ENCODE results near the gene LRRC32.

Gene LRRC32

DNA sequence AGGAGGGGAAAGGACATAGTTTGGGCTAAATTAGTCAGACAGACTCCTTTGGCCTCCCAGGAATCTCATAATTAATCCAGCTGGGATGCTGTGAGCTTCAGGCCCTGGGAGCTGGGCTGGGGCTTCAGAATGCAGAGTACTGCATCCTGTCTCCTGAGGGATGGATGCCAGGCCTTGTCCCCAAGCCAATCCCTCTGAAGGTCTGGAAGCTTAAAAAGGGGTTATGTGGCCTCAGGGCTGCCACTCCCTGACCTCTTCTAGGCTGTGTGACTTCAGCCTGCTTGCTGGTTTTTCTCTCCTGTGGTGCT is 6.9 kb upstream of the LRRC32 start:
- no peak for DNase-seq

DNA sequence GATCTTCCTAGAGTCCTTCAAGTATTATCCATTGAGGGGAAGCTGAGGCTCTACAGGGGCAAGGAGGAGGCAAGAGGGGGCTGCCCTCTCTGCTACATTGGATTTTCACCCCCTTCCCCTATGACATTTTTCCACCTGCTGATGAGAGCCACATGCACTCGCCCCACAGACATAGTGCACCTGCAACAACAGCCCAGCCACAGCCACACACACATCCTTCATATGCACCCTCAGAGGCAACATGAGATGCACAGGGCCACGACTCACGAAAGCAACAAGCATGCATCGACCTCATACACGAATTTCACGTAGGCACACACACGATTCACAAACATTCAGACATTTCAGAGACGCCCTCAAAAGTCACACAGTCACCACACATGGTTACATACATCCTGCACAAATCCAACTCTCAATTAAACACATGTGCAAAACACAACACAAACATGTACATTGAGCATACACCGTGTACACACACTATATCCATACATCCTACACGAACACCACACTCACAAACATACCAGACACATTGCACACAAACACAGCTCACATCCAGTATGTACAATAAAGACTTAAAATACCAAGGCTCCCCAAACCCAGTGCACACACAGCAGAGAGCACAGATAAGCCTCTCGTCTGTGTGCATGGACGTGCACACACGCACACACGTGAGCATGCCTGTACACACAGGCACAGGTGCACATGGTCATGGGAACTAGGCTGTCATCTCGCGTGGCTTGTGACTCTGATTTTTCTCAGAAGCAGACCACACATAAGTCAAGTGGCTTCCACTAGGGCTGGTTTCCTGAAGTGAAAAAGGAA is 6.3 kb upstream of the LRRC32 start:
- no peak for DNase-seq

DNA sequence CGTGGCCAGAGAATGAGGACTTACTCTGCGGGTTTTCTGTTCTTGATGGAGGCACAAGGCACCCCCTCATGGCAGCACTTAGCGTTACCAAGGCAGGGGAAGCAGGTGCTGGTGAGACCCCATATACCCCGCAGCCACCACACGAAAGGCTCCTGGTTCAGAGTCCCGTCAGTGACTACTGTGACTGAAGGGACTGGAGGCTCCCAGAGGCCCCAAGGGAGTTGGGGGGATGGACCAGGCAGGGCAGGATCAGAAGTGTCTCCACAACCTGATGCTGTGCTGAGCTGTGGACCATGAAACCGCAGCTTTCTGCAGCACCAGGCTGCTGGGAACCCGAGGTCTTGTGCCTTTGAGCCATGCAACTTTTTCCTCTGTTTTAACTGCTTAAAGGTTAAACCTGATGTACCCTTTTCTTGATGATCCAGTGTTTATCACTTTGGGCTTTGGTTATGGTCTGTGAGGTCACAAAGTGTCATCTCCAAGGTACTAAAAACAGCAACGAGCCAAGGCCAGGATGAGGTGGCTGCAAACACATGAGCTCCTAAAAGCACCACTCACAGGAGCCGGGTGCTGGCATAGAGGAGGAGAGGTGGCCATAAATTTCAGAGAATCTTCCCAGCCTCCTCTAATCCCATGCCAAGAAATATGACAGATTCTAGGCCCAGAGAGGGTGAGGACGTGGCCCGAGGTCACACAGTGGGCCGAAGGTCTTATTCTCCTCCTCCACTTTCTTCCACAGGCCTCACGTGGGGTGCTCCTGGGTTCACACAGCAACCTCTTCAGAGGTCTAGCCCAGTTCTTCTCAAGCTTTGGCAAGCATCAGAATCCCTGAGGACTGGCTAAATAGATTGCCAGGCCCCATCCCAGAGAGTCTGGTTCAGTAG is 4.2 kb upstream of the LRRC32 start:
- no peak for DNase-seq

DNA sequence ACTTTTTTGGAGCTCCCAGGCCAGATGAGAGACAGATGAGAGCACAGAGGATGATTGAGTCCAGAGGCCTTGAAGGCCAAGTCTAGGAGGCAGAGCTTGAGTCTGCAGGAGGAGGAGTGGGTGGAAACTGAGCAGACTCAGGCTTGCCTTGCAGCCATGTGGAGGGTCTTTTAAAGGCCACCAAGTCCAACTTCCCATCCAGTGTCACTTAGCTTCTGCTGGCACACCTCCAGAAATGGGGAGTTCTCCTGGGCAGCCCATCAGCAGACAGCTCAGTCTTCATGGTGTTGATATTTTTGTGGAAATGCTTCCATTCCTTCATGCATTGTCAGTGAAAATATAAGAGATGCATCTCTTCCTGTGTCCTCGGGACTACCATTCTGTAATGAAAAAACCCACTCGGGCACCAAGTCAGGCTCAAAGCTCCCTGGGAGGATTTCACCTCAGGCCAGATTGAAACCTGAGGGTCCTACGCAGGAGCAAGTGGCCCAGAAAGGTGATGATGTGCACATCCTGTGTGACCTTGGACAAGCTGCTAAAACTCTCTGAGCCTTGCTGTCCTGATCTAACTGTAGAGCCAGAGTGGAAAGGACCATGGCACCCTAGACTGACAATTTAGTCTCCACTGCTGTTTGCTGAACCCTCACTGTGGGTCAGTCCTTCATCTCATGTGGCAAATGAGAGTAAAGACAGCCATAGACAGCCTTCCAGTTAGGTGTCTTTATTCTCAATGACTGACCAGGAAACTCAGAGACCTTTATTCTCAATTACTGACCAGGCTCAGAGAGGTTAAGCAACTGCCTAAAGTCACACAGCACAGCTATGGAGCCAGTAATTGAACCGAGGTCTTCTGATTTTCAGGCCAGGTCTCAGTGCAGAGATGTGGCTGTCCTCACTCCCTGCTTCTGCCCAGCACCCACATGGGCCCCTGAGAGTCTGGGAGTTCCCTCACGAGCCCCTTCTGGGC is 2.9 kb upstream of the LRRC32 start:
- DNase-seq, result no peak

DNA sequence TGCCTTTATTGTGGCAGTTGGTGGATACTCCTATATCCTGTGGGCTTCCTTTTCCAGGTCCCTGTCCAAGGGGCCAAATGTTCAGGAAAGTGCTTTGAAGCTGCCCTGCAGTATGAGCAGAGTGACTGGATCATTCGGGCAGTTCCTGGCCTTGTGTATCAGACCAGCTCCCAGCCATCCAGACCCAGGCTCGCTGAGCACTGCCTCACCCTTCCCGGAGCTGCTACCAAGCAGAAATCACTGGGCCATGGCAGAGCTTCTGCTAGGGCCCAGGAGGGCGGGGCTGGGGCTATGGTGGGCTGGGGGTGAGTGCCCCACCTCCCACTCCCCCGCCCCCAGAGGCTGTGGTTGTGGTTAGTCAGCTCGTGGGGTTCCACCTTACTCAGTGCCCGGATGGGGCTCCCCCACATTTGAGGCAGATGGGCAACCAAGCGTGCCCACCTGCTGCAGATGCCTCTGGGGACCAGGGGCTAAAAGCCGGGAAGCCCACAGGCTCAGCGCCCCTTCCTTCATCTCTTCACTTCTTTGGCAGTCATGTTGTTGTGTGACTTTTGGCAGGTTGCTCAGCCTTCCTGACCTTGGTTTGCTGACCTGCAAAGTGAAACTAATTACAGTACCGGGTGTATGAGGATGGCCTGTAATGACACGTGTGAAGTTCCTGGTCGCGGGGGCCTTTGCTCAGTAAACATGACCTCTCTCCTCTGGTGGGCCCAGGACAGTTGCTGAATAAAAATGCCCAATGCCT is 2.1 kb upstream of the LRRC32 start:
- peak; percentile 38 for DNase-seq

DNA sequence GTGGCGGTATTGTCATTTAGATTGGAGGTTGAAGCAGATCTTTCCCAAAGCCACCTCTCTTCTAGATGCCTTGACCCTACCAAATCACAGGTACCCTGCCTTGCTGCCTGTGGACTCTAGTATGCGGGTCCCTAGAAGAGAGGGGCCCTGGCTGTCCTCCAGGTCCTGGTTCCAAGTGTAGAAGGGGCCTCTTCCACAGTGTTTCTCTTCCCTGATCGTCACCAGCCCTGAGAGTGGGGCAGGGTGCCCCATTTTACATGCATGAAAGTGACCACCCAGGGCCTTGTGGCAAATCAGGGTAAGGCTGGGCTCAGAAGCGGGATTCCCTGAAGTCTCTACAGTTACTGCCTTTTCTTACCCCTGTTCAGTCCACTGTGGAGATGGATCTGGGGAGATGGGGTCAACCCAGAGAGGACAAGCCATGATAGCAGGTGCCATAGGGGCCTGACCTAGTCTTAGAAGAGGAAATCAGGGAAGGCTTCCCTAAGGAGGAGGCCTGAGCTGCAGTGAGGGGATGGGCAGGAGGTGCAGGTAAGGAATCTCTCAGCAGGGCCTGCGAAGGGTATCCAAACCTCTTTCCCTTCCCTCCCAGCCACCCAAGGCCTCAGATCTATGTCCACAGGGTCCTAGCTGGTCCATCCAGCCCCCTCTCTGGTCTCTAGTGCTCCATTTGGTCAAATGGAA is 1.2 kb upstream of the LRRC32 start:
- no peak for DNase-seq

DNA sequence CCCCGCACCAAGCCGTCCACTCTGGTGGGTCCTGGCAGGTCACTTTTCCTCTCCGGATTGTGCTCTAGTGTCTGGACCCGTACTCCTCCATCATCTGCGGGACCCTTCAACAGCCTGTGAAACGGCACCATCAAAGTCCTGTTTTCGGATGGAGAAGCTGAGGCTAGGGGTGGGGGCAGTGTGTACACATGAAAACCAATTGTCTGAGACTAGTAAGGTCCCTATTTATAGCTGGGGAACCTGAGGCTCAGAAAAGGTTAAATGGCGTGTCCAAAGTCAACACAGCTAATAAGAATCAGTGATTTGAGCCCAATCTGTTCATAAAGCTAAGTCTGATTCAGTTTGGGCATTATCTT is 668 bp upstream of the LRRC32 start:
- no peak for DNase-seq

DNA sequence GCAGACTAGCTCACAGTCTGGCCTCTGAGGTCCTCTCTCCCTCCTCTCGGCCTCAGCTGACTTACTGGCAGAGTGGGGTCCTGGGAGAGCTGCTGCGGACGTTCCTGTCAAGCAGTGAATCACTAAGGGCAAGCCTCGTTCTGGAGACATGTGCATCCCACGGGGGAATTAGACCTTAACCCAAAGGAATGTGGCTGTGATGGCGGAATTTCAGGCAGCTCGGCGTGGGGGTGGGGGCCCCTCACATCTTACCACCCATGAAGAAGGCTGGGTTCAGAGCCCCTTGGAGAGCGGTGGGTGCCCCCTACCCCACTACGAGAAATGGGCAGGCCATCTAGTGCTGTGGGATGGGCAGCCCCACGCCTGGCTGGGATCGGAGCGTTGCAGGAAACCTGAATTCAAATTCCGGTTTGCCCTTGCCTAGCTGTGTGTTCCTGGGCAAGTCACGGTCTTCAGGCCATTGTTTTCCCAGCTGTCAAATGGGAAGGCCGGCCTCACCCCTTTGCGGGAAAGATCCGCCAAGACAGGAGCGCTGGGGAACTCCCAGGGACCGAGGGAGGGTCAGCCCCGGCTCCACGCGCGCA is 554 bp downstream of the LRRC32 start:
- no peak for DNase-seq

DNA sequence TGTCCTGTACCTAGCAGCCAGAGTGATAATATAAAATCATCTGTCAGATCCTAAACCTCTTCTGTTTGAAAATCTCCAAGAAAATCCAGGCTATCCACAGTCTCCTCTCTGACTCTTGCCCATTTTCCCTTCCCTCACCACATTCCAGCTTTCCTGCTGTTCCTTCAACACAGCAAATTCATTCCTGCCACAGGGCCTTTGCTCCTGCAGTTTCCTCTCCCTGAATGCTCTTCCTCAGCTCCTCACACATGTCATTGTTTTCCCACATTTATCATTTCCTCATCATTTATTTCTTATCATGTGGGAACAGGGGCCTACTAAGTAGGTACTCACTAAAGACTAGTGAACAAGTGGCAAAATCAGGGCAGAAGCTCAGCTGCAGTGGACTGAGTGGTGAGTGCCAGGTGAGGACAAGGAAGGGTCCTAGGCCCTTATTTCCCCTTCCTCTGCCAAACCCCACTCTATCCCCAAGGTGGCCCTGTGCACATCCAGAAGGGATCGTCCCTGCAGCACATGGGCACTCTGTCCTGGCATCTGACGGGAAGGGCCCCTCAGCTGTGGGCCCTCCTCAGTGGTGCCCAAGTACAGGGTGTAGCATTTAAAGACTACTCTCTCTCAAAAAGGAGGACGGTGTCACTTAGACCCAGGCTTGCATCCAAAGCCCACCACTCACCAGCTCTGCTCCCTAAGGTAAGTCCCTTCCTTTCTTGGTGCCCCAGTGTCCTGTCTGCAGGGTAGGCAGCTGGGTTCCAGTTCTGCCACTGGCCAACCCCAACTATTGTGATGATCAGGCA is 2.0 kb downstream of the LRRC32 start:
- DNase-seq, result no peak

DNA sequence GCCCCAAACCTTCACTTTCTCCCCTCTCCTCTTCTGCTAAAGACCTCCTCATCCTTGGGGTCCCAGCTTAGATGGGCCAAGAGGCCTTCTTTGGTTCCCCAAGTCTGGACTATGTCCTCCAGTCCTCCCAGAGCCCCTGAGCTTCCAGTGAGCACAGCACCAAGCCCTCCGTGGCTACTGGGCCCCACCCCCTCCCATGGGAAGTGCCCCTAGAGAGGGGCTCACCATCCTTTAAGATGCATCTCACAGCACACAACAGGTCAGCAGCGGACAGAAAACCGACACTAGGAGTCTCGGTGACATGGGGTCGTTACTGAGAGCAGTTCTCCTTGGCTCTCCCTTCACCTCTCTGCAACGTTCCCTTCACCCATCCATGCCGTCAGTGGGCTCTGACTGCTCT is 2.7 kb downstream of the LRRC32 start:
- no peak for DNase-seq

DNA sequence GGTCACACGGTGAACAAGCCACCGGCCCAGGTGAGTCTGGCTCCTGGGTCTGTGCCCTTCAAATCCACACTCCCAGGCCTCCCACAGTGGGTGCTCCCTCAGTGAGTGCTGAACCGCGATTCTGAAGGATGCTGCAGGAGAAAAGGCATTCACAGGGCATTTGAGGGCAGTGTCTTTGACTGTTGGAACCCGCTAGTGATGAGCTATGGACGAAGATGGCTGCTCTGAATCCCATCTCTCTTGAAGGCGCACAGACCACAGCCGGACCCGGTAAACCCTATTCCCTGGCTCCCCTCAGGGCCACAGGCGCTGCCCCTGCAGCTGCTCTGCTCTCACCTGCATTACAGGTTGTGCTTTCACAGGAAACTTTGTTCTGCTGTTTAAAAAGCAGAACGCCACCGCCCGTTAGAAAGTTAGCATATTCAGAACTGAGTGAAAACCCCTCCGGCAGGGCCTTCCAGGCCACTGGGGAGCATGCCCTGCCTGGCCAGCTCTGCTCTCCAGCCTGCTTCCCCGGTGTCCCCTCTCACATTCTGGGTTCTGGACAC is 3.2 kb downstream of the LRRC32 start:
- no peak for DNase-seq

DNA sequence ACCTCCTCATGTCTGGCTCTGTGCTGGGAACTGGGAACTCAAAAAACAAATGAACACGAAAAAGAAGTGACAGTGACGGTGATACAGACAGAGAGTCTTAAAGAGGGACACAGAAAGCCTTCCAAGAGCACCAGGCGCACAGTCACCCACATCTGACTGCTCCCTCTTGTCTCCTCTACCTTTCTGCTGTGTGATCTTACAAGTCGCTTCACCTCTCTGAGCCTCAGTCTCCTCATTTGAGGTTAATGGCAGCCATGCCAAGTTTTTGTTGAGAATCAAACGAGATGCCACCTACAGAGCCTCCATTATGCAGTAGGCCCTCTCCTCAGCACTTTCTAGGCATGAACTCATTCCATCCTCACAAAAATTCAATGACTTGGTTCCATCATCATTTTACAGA is 3.7 kb downstream of the LRRC32 start:
- DNase-seq, result no peak

DNA sequence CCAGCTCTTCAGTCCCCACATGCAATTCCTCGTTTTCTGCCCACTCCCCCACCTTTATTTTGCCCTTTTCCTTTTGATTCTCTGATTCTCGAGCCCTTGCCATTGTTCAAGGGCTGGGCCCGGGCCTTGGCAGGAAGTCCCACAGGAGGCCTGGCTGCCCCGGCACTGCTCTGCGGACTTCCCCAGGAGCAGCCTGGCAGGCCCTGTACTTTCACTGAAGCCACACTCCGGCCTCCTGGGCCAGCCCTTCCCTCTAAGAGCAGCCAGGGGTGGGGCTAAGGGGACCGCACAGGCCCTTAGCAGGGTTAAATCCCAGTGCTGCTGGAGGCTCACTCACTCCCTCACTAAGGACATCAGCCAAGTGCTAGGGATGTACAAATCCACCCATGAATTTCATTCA is 4.1 kb downstream of the LRRC32 start:
- no peak for DNase-seq

DNA sequence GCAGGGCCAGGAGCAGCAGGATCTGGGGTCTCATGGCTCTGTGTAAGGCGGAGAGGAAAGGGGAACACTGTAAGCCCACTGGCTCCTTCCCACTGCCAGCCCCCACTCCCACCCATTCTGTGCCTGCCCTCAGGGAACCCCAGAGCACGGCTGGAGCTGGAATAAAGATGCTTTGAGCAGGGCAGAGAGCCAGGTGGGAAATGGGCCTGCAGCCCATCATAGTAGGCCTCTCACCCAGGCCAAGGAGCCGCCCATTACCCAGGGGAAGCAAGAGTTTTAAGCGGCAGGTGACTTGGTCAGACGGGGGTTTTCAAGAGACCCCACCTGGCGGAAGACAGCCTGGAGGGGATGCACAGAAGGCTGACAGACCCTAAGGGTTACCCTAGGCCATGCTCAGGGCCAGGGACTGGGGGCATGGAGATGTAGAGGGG is 4.6 kb downstream of the LRRC32 start:
- no peak for DNase-seq

DNA sequence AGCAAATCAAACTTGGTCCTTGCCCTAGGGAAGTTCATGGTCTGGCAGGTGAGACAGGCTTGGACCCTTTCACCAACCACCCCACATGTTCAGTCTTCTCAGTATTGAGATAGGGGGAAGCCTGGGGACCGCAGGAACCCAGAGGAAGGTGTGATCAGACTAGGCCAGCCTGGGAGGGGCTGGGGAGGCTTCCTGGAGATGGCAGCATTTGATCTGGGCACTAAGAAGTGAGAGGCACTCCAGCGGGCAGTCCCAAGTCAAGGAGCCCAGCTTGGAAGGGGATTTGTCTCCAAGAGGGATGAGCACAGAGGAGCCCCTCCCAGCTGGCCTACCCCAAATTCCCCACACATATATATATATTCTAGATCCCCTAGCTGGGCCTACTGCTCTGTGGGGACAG is 5.4 kb downstream of the LRRC32 start:
- no peak for DNase-seq

DNA sequence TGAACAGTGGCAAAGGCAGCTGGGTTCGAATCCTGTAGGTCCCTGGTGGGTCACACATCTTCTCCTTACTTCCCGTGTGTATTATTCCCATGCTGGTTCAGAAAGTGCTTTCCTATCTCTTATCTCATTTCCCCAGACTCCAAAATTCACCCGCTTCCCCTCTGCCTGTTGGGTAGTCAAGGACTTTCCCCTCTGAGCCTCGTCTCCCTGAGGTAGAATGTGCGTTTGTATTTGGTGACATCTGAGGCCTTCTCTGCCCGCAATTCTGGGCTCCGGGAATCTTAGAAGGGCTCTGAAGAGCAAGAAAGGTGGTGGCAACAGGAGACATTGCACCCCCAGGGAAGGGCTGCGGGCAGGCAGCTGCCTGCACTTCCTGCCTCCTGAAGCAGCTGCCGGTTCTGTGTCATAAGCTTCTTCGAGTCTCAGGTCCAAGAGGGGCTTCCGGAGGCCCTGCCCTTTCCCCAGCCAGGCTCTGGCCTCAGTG is 5.9 kb downstream of the LRRC32 start:
- DNase-seq, result peak; percentile 36

DNA sequence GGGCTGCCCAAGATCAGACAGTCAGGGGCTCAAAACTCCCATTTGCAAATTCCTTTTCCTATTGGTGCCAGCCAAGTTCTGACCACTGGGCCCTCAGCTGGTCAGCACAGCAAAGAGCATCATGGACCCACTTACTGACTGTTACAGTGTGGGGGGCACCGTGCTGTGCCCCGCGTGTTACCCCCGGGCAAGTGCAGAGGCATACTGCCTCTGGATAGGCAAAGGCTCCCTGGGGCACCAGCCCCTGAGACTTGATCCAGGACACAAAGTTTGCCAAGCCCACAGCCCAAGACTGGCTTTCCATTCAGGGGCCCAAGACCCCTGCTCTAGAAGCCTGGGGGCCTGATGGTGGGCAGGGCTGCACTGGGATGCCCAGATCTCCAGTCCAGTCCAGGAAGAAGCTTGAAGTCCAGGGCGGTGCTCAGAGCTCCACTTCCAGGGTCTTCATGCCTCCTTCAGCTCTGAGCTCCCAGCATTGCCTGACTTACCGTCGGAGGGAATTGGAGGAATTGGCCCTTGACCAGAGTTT is 6.6 kb downstream of the LRRC32 start:
- no peak for DNase-seq

DNA sequence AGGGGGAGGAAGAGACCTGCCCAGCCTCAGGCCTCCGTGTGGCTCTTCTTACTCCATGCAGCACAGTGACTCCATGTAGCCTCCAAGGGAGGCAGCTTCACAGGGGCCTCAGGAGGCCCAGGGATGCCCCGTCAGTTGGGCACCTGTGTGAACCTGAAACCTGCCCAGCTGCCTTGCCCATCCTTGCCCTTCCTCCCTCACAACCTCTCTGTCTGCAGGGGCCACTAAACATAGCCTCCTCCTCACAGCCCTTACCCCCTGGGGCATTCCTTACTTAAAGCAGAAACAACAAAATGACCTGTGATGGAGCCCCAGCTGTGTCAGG is 7.1 kb downstream of the LRRC32 start:
- no peak for DNase-seq

DNA sequence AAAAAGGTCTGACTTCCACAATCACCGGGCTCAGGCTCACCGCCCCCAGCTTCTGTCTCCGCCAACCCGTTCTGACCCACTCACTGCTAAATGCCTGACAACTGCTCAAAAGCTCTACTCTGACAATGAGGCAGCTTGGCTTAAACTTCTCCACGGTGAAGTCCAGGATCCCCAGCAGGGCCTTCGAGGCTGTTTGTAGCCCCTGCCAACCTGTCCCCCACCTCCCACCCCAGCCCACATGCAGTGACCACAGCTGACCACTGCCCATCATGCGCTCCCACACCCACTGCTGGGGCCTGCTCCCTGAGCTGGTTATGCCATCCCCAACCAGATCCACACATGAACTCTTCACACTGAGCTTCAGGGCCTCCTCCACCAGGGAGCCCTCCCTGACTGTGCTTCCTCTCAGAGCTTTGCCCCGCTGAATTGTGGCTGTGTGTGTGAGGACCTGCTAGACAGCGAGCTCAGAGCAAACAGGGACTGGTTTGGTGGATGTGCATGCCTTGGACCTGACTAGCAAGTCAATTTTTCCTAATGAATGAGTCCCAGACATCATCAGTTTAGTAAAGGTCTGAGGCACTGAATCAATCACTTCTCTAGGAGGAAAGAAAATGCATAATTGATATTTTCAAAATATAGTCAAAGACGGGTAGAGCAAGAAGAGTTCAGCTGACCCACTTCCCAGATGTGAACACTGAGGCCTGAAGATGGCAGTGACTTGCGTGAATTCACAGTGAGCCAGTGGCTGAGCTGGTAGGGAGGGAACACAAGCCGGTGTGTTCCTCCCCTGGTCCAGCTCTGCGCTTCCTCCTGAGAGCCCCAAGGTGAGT is 7.7 kb downstream of the LRRC32 start:
- no peak for DNase-seq
